HL-60 (cell line): ENCODE data around the gene MAP3K7.

Experiments used
- DNase-seq, 2 experiments: peaks; one replicate each; pipeline ENCODE4 v3.0.0-alpha.2; 2010 to 2020; ENCODE audit warnings: low read depth in 1 of 2, low spot score in 1 of 2
- H3K27ac ChIP-seq: fragments of 250-450 bp; sonication (Bioruptor Pico); replicated peaks from 2 replicates; pipeline ENCODE4 v1.5.1; 2020; ENCODE audit warnings: mild to moderate bottlenecking, moderate library complexity
- H3K27me3 ChIP-seq: fragments of 250-450 bp; sonication (Bioruptor Pico); 2 replicates; pipeline ENCODE4 v1.5.1; 2021; ENCODE audit warnings: mild to moderate bottlenecking, moderate library complexity; ENCODE audit not compliant: insufficient read depth, poor library complexity, severe bottlenecking
- H3K4me3 ChIP-seq: replicated peaks from 2 replicates; pipeline ENCODE4 v1.5.1; 2011; ENCODE audit warnings: mild to moderate bottlenecking, control low read depth, low read length; ENCODE audit not compliant: insufficient read depth
- GABPA ChIP-seq: IDR thresholded peaks from 2 replicates; pipeline ENCODE4 v1.6.1; 2012; ENCODE audit warnings: low read depth
- POLR2AphosphoS5 ChIP-seq: IDR thresholded peaks from 2 replicates; pipeline ENCODE4 v1.6.1; 2012; ENCODE audit warnings: low read depth
- SPI1 ChIP-seq: IDR thresholded peaks from 2 replicates; pipeline ENCODE4 v1.6.1; 2012; ENCODE audit warnings: low read depth, mild to moderate bottlenecking, borderline replicate concordance
- TF ChIP-seq, protein P1 (sequence below): IDR thresholded peaks from one replicate; pipeline ENCODE4 v1.5.1; 2011; ENCODE audit warnings: low read length, control low read depth, inconsistent platforms; ENCODE audit not compliant: insufficient read depth
- TF ChIP-seq, protein P2 (sequence below): IDR thresholded peaks from 2 replicates; pipeline ENCODE4 v1.6.1; 2012; ENCODE audit warnings: low read depth; ENCODE audit not compliant: insufficient replicate concordance

The MAP3K7 gene

DNA sequence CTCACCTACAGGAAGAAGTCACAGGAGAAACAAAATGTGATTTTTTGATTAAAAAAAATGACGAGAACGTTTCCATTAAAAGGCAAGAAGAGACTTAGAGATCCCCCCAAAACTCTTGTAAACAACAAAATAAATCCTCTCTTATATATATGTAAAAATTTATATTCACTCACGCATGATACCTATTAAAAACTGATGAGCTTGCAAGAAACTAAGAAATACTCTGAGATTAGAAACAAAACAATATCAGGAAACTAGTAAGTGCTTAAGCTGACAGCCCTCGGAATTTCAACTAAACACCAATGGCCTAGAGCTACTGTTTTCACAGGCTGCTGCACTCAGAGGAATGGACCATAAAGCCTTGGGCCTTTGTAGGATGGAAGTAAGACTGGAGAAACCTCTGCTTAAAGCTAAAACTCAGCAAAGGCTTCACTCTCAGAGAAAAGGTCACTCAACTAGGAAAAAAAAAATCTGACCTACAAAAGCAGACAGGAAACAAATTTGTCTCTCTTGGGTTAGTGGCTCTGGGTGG lies 63.0 kb downstream of the MAP3K7 start:
- TF ChIP-seq, protein P1, sequence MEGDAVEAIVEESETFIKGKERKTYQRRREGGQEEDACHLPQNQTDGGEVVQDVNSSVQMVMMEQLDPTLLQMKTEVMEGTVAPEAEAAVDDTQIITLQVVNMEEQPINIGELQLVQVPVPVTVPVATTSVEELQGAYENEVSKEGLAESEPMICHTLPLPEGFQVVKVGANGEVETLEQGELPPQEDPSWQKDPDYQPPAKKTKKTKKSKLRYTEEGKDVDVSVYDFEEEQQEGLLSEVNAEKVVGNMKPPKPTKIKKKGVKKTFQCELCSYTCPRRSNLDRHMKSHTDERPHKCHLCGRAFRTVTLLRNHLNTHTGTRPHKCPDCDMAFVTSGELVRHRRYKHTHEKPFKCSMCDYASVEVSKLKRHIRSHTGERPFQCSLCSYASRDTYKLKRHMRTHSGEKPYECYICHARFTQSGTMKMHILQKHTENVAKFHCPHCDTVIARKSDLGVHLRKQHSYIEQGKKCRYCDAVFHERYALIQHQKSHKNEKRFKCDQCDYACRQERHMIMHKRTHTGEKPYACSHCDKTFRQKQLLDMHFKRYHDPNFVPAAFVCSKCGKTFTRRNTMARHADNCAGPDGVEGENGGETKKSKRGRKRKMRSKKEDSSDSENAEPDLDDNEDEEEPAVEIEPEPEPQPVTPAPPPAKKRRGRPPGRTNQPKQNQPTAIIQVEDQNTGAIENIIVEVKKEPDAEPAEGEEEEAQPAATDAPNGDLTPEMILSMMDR: no peak
- TF ChIP-seq SPI1 (no peak), GABPA (no peak), POLR2AphosphoS5 (no peak)
- TF ChIP-seq, protein P2, sequence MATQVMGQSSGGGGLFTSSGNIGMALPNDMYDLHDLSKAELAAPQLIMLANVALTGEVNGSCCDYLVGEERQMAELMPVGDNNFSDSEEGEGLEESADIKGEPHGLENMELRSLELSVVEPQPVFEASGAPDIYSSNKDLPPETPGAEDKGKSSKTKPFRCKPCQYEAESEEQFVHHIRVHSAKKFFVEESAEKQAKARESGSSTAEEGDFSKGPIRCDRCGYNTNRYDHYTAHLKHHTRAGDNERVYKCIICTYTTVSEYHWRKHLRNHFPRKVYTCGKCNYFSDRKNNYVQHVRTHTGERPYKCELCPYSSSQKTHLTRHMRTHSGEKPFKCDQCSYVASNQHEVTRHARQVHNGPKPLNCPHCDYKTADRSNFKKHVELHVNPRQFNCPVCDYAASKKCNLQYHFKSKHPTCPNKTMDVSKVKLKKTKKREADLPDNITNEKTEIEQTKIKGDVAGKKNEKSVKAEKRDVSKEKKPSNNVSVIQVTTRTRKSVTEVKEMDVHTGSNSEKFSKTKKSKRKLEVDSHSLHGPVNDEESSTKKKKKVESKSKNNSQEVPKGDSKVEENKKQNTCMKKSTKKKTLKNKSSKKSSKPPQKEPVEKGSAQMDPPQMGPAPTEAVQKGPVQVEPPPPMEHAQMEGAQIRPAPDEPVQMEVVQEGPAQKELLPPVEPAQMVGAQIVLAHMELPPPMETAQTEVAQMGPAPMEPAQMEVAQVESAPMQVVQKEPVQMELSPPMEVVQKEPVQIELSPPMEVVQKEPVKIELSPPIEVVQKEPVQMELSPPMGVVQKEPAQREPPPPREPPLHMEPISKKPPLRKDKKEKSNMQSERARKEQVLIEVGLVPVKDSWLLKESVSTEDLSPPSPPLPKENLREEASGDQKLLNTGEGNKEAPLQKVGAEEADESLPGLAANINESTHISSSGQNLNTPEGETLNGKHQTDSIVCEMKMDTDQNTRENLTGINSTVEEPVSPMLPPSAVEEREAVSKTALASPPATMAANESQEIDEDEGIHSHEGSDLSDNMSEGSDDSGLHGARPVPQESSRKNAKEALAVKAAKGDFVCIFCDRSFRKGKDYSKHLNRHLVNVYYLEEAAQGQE: no peak
- no peak overlapping the region for H3K27ac ChIP-seq
- no peak for DNase-seq
- H3K4me3 ChIP-seq: no peak overlapping the region
- H3K27me3 ChIP-seq: no peaks in the 10 kb centered on the region

DNA sequence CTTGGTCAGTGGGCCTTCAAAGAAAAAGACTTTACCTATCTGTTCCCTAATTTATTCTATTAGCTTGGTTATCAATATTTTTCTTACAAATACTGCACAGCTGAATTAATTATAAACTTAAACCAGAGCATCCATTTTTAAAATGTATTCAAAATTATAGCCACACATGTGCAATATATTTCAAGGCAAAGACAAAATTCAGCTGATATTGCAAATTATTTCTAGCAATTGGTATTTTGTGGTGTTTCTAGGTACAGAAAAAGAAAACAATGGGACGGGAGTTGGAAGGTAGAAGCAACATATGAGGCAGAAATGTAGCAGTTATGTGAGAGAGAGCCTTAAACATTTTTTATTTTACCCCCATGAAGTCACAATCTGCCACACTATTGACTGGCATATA lies 64.9 kb downstream of the MAP3K7 start:
- H3K27ac ChIP-seq: no peak overlapping the region
- TF ChIP-seq, protein P1: no peak
- TF ChIP-seq, protein P2: no peak
- no peak for TF ChIP-seq GABPA
- no peak for TF ChIP-seq POLR2AphosphoS5
- TF ChIP-seq SPI1: no peak
- DNase-seq: no peak
- no peaks in the 10 kb centered on the region for H3K27me3 ChIP-seq
- no peak overlapping the region for H3K4me3 ChIP-seq

DNA sequence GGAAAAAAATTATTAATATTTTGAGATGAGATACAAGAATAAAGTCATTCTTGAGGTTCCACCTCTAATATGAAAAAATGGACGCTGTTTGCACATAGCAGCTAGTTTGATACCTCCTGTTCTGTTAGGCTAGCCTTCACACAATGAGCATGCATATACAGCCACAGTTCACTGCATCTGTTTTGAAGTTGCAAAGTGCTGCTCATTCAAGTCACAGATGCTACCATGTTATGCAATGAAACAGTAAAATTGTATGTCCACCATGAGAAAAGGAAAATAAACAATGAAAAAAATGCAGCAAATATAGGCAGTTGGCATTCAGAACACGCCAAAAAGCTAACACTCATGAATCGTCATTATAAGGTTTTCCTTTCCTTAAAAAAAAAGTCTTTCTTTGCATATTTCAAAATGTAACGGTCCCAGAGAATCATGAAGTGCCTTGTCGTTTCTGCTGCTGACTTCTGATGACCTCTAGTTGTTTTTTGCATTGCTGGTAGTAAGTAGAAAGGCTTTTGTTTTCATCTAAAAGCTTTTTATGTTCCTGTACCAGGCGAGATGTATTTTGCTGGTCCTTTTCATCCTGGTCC lies 70.7 kb downstream of the MAP3K7 start:
- DNase-seq: no peak
- H3K27ac ChIP-seq: no peak overlapping the region
- TF ChIP-seq GABPA (no peak), POLR2AphosphoS5 (no peak), SPI1 (no peak)
- TF ChIP-seq, protein P2: no peak
- TF ChIP-seq, protein P1: no peak
- no peak overlapping the region for H3K4me3 ChIP-seq
- H3K27me3 ChIP-seq: no peaks in the 10 kb centered on the region
